BE2C (cell line): ENCODE data around the gene NR1H3.

ENCODE experiments used
- DNase-seq: peaks from one replicate; pipeline ENCODE4 v3.0.0-alpha.2; 2020
- H3K27me3 ChIP-seq: fragments of 250-450 bp; sonication (Bioruptor Pico); 2 replicates; pipeline ENCODE4 v1.5.1; 2020; ENCODE audit warnings: mild to moderate bottlenecking
- H3K36me3 ChIP-seq: fragments of 250-450 bp; sonication (Bioruptor Pico); 2 replicates; pipeline ENCODE4 v1.5.1; 2020; ENCODE audit warnings: mild to moderate bottlenecking
- H3K4me1 ChIP-seq: fragments of 250-450 bp; sonication (Bioruptor Pico); 2 replicates; pipeline ENCODE4 v1.5.1; 2020
- H3K4me3 ChIP-seq: 2 replicates; pipeline ENCODE4 v1.5.1; 2011; ENCODE audit warnings: low read depth, low read length
- H3K9me3 ChIP-seq: fragments of 250-450 bp; sonication (Bioruptor Pico); 2 replicates; pipeline ENCODE4 v1.5.1; 2020
- TF ChIP-seq, protein P1 (sequence below): IDR thresholded peaks from 2 replicates; pipeline ENCODE4 v1.5.1; 2012; ENCODE audit warnings: mild to moderate bottlenecking, low read depth, low read length

NR1H3 gene

DNA sequence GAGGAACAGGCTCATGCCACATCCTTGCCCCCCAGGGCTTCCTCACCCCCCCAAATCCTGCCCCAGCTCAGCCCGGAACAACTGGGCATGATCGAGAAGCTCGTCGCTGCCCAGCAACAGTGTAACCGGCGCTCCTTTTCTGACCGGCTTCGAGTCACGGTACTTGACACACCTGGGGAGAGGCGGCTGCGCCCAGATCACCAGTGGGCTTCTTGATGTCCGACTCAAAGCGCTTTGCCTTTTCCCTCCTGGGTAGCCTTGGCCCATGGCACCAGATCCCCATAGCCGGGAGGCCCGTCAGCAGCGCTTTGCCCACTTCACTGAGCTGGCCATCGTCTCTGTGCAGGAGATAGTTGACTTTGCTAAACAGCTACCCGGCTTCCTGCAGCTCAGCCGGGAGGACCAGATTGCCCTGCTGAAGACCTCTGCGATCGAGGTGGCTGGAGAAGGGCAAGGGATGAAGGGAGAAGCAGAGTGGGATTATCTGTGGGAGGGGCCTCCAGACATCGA is 3.5 kb downstream of the NR1H3 start:
- no peaks in the 10 kb centered on the region; the same call in 1 of the 2 replicates for H3K4me1 ChIP-seq
- no peaks in the 10 kb centered on the region for H3K27me3 ChIP-seq
- DNase-seq: no peak
- H3K36me3 ChIP-seq: no peaks in the 10 kb centered on the region
- H3K9me3 ChIP-seq: no peaks in the 10 kb centered on the region
- H3K4me3 ChIP-seq: no peak overlapping the region
- TF ChIP-seq, protein P1, sequence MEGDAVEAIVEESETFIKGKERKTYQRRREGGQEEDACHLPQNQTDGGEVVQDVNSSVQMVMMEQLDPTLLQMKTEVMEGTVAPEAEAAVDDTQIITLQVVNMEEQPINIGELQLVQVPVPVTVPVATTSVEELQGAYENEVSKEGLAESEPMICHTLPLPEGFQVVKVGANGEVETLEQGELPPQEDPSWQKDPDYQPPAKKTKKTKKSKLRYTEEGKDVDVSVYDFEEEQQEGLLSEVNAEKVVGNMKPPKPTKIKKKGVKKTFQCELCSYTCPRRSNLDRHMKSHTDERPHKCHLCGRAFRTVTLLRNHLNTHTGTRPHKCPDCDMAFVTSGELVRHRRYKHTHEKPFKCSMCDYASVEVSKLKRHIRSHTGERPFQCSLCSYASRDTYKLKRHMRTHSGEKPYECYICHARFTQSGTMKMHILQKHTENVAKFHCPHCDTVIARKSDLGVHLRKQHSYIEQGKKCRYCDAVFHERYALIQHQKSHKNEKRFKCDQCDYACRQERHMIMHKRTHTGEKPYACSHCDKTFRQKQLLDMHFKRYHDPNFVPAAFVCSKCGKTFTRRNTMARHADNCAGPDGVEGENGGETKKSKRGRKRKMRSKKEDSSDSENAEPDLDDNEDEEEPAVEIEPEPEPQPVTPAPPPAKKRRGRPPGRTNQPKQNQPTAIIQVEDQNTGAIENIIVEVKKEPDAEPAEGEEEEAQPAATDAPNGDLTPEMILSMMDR: no peak

DNA sequence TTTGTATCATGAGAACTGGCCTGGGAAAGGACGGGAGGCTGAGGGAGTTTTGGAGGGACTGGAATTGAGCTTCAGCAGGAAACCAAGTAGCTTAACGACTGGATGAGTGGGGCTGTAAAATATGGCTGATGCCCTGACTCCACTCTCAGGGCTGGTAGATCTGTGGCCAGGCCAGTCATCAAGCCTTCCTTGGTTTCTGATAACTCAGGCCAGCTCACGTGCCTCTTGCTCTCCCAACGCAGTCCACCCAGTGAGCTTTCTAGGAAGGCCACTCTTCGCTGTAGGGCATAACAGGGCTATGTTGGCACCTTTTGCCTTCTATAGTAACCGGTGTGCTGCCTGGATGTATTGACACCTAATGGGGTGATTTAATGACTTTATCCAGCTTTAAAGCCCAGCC is 6.3 kb downstream of the NR1H3 start:
- Histone ChIP-seq H3K4me1 (no peaks in the 10 kb centered on the region; the same call in none of the 2 replicates), H3K36me3 (no peaks in the 10 kb centered on the region), H3K4me3 (no peak overlapping the region), H3K9me3 (no peaks in the 10 kb centered on the region), H3K27me3 (no peaks in the 10 kb centered on the region)
- DNase-seq: no peak
- TF ChIP-seq, protein P1: no peak

DNA sequence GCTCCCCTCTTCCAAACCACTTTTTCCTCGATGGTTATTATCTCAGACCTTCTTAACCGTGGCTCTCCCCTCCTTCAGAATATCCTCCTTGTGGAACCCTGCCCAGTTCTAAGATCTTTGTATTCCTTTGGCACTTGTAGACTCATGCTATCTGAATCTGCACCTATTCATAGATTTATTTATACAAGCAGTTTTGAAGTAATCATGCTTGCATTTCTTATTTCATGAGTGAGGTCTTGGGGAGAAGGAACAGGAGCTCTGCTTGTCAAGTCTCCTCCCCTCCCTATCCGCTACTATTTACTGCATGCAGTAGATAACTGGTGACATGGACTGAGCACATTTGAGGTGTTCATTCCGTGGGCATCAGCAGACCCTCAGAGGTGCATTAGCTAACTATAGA is 6.7 kb downstream of the NR1H3 start:
- H3K36me3 ChIP-seq: no peaks in the 10 kb centered on the region
- TF ChIP-seq, protein P1: no peak
- no peak overlapping the region for H3K4me3 ChIP-seq
- H3K9me3 ChIP-seq: no peaks in the 10 kb centered on the region
- no peaks in the 10 kb centered on the region; the same call in 1 of the 2 replicates for H3K4me1 ChIP-seq
- DNase-seq: no peak
- H3K27me3 ChIP-seq: no peaks in the 10 kb centered on the region

DNA sequence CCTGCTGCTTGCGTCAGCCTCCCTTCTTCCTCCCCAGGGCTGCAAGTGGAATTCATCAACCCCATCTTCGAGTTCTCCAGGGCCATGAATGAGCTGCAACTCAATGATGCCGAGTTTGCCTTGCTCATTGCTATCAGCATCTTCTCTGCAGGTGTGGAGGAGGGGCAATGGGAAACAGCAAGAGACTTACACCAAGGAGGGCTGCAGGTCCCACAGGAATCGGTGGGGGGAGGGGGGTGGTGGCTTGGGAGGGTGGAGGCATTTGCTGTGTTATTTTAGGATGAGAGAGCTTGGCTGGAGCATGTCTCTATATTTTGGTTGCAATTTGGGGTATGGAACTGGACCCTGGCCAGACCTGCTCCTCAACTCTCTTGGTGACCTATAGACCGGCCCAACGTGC is 10.1 kb downstream of the NR1H3 start:
- no peak overlapping the region for H3K4me3 ChIP-seq
- no peak for DNase-seq
- H3K27me3 ChIP-seq: no peaks in the 10 kb centered on the region
- peaks cover 11% of the 10 kb centered on the region for H3K4me1 ChIP-seq
- TF ChIP-seq, protein P1: no peak
- no peaks in the 10 kb centered on the region for H3K9me3 ChIP-seq
- no peaks in the 10 kb centered on the region for H3K36me3 ChIP-seq

DNA sequence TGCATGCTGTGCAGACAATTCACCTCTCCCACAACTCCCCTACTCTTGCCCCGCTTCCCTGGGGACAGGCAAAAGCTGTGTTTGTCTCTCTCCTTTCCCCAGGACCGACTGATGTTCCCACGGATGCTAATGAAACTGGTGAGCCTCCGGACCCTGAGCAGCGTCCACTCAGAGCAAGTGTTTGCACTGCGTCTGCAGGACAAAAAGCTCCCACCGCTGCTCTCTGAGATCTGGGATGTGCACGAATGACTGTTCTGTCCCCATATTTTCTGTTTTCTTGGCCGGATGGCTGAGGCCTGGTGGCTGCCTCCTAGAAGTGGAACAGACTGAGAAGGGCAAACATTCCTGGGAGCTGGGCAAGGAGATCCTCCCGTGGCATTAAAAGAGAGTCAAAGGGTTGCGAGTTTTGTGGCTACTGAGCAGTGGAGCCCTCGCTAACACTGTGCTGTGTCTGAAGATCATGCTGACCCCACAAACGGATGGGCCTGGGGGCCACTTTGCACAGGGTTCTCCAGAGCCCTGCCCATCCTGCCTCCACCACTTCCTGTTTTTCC is 10.7 kb downstream of the NR1H3 start:
- no peak for DNase-seq
- H3K27me3 ChIP-seq: no peaks in the 10 kb centered on the region
- TF ChIP-seq, protein P1: no peak
- peak overlapping the region; percentile 61; the same call in 1 of the 2 replicates for H3K4me3 ChIP-seq
- peaks cover 16% of the 10 kb centered on the region for H3K4me1 ChIP-seq
- no peaks in the 10 kb centered on the region for H3K36me3 ChIP-seq
- H3K9me3 ChIP-seq: no peaks in the 10 kb centered on the region

DNA sequence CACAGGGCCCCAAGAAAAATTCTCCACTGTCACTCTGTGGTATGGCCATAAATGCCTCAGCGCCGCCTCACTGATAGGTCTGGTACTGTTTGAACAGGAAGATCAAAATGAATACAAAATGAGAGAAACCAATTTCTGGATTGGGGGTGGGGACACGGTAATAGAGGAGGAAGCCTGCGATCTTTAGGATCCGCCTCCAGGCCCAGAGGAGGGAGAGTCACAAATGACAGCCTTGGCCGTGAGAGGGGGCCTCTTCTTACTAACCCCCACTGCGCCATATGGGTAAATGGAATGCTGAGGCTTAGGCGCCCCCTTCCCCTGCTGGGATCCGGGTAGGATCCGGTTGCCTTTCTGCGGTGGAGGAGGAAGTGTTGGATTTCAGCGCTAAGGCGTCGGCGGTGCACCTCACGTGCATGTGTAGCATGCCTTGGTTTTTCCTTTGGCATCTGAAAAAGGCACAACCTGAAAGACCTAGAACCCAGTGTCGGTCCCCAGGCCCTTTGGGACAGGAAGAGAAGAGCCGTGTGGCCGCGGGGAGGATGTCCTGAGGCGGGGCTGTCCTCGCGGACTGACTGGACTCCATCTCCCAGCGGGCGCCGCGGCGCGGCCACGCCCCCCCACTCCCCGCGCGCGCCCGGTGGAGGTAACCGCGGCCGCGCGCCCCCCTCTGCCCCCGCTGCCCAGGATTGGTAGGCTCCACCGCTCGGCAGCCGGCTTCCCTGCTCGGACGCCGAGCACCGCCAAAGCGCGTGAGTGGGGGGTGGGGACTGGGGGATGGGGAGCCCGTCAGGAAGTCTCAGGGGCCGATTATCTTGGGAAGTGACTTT is 11.4 kb downstream of the NR1H3 start:
- H3K4me3 ChIP-seq: peak overlapping the region; percentile 72
- DNase-seq: peak; percentile 88
- H3K9me3 ChIP-seq: no peaks in the 10 kb centered on the region
- no peaks in the 10 kb centered on the region for H3K27me3 ChIP-seq
- peaks cover 16% of the 10 kb centered on the region for H3K4me1 ChIP-seq
- TF ChIP-seq, protein P1: no peak
- no peaks in the 10 kb centered on the region; the same call in 1 of the 2 replicates for H3K36me3 ChIP-seq
